ENCODE measurements around the gene APBA2.

The APBA2 gene

DNA sequence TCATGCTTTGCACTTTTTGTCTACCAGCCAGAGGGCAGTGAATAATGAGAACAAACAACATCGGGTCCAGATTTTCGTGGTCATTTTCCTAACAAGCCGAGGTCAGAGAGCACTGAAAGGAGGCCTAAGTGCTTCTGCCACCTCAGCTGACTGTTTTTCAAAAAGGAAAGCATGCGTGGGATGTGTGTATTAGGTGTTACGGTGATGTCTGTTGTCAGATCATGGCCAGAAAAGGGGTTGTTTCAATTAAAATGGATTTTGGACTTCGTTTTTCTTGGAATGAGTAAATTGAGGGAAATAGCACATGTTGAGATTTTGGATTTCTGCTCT, 99.5 kb downstream of the APBA2 start:
- in situ Hi-C loops (cut with MboI; ENCODE audit: low pct_unique_long_range_greater_than_20kb, low sequenced_read_pairs, unreplicated experiment): no loop called here
- DNase-seq (ENCODE audit: low spot score): no peak
- no peak for TF ChIP-seq CTCF (IDR thresholded peaks at IDR 0.05; ENCODE audit: extremely low read depth, insufficient read depth, missing control alignments)

DNA sequence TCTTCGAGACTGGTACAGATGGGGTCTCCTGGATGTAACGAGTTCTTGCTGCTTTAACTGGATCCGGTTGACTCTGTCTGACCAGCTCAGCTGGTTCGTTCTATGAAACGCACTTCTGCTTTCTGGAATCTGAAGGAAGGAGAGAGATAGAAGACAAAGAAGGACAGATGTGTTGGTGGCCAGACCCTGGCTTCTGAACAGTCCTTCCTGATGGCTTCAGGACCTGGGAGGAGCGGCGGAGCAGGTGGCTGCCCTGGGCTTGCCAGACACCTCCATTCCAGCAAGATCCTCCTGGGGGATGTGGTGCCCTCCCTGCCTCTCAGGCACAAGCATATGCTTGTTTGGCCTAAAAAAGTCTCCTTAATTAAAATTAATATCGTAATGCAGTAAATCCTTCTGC, 99.9 kb downstream of the APBA2 start:
- in situ Hi-C loops (cut with MboI; ENCODE audit: low pct_unique_long_range_greater_than_20kb, low sequenced_read_pairs, unreplicated experiment): no loop called here
- DNase-seq (ENCODE audit: low spot score): no peak
- TF ChIP-seq CTCF (IDR thresholded peaks at IDR 0.05; ENCODE audit: extremely low read depth, insufficient read depth, missing control alignments): no peak

DNA sequence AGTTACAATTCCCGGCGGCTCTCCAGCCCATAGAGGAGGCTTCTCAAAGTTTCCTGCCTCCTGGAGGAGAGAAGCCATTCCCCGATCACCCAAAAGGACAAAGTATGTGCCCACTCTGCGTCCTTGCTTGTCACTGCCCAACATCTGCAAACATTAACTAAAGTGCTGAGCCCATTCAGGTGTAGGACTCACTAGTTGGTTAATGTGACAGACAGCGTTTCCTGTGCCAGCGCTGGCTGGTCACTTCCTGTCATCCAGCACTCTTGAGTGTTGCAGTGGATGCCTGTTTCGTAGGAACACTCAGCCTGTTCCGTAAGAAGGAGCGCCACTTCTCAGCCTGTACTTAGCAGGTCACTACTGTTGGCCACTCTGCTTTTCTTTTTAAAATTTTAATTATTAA, 100.3 kb downstream of the APBA2 start:
- DNase-seq (ENCODE audit: low spot score): no peak
- TF ChIP-seq CTCF (IDR thresholded peaks at IDR 0.05; ENCODE audit: extremely low read depth, insufficient read depth, missing control alignments): no peak
- in situ Hi-C loops (cut with MboI; ENCODE audit: low pct_unique_long_range_greater_than_20kb, low sequenced_read_pairs, unreplicated experiment): no loop called here

GRCh38 chr15:28986726-28987125, 101.0 kb downstream of the APBA2 start:
- no peak for TF ChIP-seq CTCF (IDR thresholded peaks at IDR 0.05; ENCODE audit: extremely low read depth, insufficient read depth, missing control alignments)
- in situ Hi-C loops (cut with MboI; ENCODE audit: low pct_unique_long_range_greater_than_20kb, low sequenced_read_pairs, unreplicated experiment): no loop called here
- no peak for DNase-seq (ENCODE audit: low spot score)

GRCh38 chr15:28987337-28987736, 101.6 kb downstream of the APBA2 start:
- no peak for TF ChIP-seq CTCF (IDR thresholded peaks at IDR 0.05; ENCODE audit: extremely low read depth, insufficient read depth, missing control alignments)
- no peak for DNase-seq (ENCODE audit: low spot score)
- in situ Hi-C loops (cut with MboI; ENCODE audit: low pct_unique_long_range_greater_than_20kb, low sequenced_read_pairs, unreplicated experiment): no loop called here

DNA sequence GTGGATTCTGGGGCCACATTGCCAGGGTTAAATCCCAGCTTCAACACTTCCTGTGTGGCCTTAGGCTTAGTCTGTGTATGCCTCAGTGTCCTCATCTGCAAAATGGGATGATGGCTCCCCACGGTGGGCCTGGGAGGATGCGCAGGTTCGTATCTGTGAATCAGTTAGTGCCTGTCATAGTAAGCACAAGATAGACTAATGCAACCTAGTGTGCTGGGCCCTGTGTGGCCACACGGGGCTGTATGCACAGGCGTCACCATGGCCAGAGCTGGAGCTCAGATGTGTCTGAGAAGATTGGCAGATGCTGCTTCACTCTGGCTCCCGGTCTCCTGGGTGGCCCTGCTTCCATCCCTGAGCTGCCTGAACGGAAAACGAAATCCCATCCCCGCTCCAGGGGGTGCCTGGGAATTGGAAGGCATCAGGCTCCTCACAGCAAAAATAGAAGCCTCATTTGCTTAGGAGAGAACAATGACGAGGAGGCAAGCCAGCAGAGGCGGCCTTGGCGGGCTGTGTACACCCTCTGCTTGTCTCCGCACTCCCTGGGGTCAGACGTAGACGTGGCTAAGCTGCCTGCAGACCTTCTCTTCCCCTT, 103.6 kb downstream of the APBA2 start:
- in situ Hi-C loops (cut with MboI; ENCODE audit: low pct_unique_long_range_greater_than_20kb, low sequenced_read_pairs, unreplicated experiment): no loop called here
- DNase-seq (ENCODE audit: low spot score): no peak
- TF ChIP-seq CTCF (IDR thresholded peaks at IDR 0.05; ENCODE audit: extremely low read depth, insufficient read depth, missing control alignments): no peak

DNA sequence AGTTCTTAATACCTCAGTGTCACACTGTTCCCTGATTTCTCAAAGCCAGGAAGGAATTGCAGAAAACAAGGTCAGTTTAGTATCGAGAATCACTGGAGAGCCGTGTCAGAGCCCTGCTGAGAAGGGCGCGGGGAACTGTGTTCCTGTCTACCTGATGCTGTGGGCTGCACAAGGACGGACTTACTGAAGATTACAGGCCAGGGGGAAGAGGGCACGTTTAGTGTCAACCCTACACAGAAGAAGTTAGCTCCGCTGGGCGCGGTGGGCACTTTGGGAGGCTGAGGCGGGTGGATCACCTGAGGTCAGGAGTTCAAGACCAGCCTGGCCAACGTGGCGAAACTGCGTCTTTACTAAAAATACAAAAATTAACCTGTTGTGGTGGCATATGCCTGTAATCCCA, 104.1 kb downstream of the APBA2 start:
- in situ Hi-C loops (cut with MboI; ENCODE audit: low pct_unique_long_range_greater_than_20kb, low sequenced_read_pairs, unreplicated experiment): no loop called here

More for the DNA sequence above, 104.1 kb downstream of the APBA2 start:
- no peak for DNase-seq (ENCODE audit: low spot score)
- no peak for TF ChIP-seq CTCF (IDR thresholded peaks at IDR 0.05; ENCODE audit: extremely low read depth, insufficient read depth, missing control alignments)

Measured in GM13977 (cell line).